Neural cell (in vitro differentiated cells): ENCODE data around the gene ARID1B. TPM values are rescaled to one million over a fixed set of nuclear protein-coding genes. Genes with fewer than 3 reads are reported as not detected.

Experiments
- H2AFZ ChIP-seq: fragments of 200-600, 300-800 bp; sonication (generic), shearing (Covaris generic); 2 replicates; pipeline ENCODE4 v1.6.0; 2014; ENCODE audit warnings: low read depth, mild to moderate bottlenecking, antibody characterized with exemption, low read length, moderate library complexity
- H3F3A ChIP-seq: fragments of 200-600 bp; shearing (Covaris generic); 2 replicates; pipeline ENCODE4 v1.6.1; 2016; ENCODE audit warnings: mild to moderate bottlenecking, moderate library complexity, mixed read lengths, antibody characterized with exemption, low read length; ENCODE audit not compliant: insufficient read depth, poor library complexity, severe bottlenecking
- H3K27ac ChIP-seq: fragments of 200-600, 300-800 bp; sonication (generic), shearing (Covaris generic); 2 replicates; pipeline ENCODE4 v1.5.1; 2014; ENCODE audit warnings: mild to moderate bottlenecking, low read length, moderate library complexity
- H3K27me3 ChIP-seq: fragments of 300-800, 200-600 bp; sonication (generic), shearing (Covaris generic); 2 replicates; pipeline ENCODE4 v1.6.0; 2014; ENCODE audit warnings: mild to moderate bottlenecking, low read depth, low read length, moderate library complexity; ENCODE audit not compliant: insufficient read depth
- H3K36me3 ChIP-seq: fragments of 300-800, 200-600 bp; sonication (generic), shearing (Covaris generic); 2 replicates; pipeline ENCODE4 v1.5.1; 2014; ENCODE audit warnings: mild to moderate bottlenecking, antibody characterized with exemption, low read length, moderate library complexity; ENCODE audit not compliant: insufficient read depth
- H3K4me2 ChIP-seq: fragments of 300-800, 200-600 bp; sonication (generic), shearing (Covaris generic); 2 replicates; pipeline ENCODE4 v1.6.0; 2014; ENCODE audit warnings: mild to moderate bottlenecking, low read length
- H3K4me3 ChIP-seq: fragments of 300-800, 200-600 bp; sonication (generic), shearing (Covaris generic); 2 replicates; pipeline ENCODE4 v1.5.1; 2014; ENCODE audit warnings: mild to moderate bottlenecking, low read length, moderate library complexity
- H3K79me2 ChIP-seq: fragments of 200-600 bp; shearing (Covaris generic); replicated peaks from 2 replicates; pipeline ENCODE4 v1.6.0; 2014; ENCODE audit warnings: mild to moderate bottlenecking, low read length, moderate library complexity; ENCODE audit not compliant: insufficient read depth
- H3K9ac ChIP-seq: fragments of 300-800, 200-600 bp; sonication (generic), shearing (Covaris generic); 2 replicates; pipeline ENCODE4 v1.6.1; 2016; ENCODE audit warnings: mild to moderate bottlenecking, low read length, mixed read lengths
- H3K9me2 ChIP-seq: fragments of 200-600 bp; shearing (Covaris generic); 2 replicates; pipeline ENCODE4 v1.6.1; 2016; ENCODE audit warnings: mild to moderate bottlenecking, low read length, mixed read lengths; ENCODE audit not compliant: insufficient read depth
- H3K9me3 ChIP-seq: fragments of 200-600, 300-800 bp; sonication (generic), shearing (Covaris generic); 2 replicates; pipeline ENCODE4 v1.6.1; 2016; ENCODE audit warnings: mild to moderate bottlenecking, mixed run types, low read length, moderate library complexity, mixed read lengths
- H4K20me1 ChIP-seq: fragments of 200-600 bp; shearing (Covaris generic); 2 replicates; pipeline ENCODE4 v1.6.1; 2016; ENCODE audit warnings: mild to moderate bottlenecking, mixed run types; ENCODE audit not compliant: insufficient read depth
- EP300 ChIP-seq: fragments of 450-650 bp; conservative IDR thresholded peaks from 2 replicates; pipeline ENCODE4 v1.6.1; 2014; ENCODE audit warnings: antibody characterized with exemption, mild to moderate bottlenecking, moderate library complexity; ENCODE audit not compliant: poor library complexity, severe bottlenecking
- EZH2 ChIP-seq: fragments of 200-600, 300-800 bp; shearing (Covaris generic), sonication (generic); IDR thresholded peaks from 2 replicates; pipeline ENCODE4 v1.6.1; 2014; ENCODE audit warnings: antibody characterized with exemption, low read length, borderline replicate concordance, mild to moderate bottlenecking; ENCODE audit not compliant: insufficient read depth, poor library complexity, severe bottlenecking
- MXI1 ChIP-seq: fragments of 450-650 bp; conservative IDR thresholded peaks from 2 replicates; pipeline ENCODE4 v1.6.1; 2014; ENCODE audit warnings: antibody characterized with exemption, mild to moderate bottlenecking; ENCODE audit not compliant: poor library complexity, severe bottlenecking
- POLR2AphosphoS5 ChIP-seq: IDR thresholded peaks from 2 replicates; pipeline ENCODE4 v1.6.1; 2012
- RAD21 ChIP-seq: fragments of 450-650 bp; conservative IDR thresholded peaks from 2 replicates; pipeline ENCODE4 v1.6.1; 2014; ENCODE audit warnings: antibody characterized with exemption, mild to moderate bottlenecking, moderate library complexity
- REST ChIP-seq: IDR thresholded peaks from 2 replicates; pipeline ENCODE4 v1.6.1; 2012; ENCODE audit warnings: borderline replicate concordance
- SMC3 ChIP-seq: fragments of 450-650 bp; conservative IDR thresholded peaks from 2 replicates; pipeline ENCODE4 v1.6.1; 2014; ENCODE audit warnings: antibody characterized with exemption, mild to moderate bottlenecking, moderate library complexity; ENCODE audit not compliant: poor library complexity
- TAF1 ChIP-seq: IDR thresholded peaks from 2 replicates; pipeline ENCODE4 v1.6.1; 2012; ENCODE audit warnings: low read depth
- polyA plus RNA-seq: library from polyadenylated mRNA; depleted of rRNA; stranded (reverse); fragments of >200 nt; gene quantifications from 2 replicates; pipeline ENCODE4 v1.2.3, GENCODE V29; 2014
- TF ChIP-seq, protein P1 (sequence below): fragments of 450-650 bp; IDR thresholded peaks from 2 replicates; pipeline ENCODE4 v1.5.1; 2014; ENCODE audit warnings: antibody characterized with exemption, mild to moderate bottlenecking, moderate library complexity; ENCODE audit not compliant: poor library complexity, severe bottlenecking

Gene ARID1B
- polyA plus RNA-seq, 1 donor from 2014 or later: 35.0 TPM

- Histone ChIP-seq H3K9ac (peak overlapping the region; percentile 78), H3K4me3 (peak overlapping the region; percentile 73), H3K27me3 (peaks cover 6% of the 10 kb centered on the region), H3K27ac (peak overlapping the region; percentile 80), H3K36me3 (no peaks in the 10 kb centered on the region), H3K9me3 (no peaks in the 10 kb centered on the region), H3F3A (peaks cover 3% of the 10 kb centered on the region), H3K79me2 (peaks cover 35% of the 10 kb centered on the region), H3K9me2 (no peaks in the 10 kb centered on the region), H3K4me2 (peak overlapping the region; percentile 90), H4K20me1 (peaks cover 5% of the 10 kb centered on the region), H2AFZ (no peak overlapping the region)
- no peak for TF ChIP-seq RAD21
- no peak for TF ChIP-seq SMC3
- no peak for TF ChIP-seq MXI1
- TF ChIP-seq, protein P1, sequence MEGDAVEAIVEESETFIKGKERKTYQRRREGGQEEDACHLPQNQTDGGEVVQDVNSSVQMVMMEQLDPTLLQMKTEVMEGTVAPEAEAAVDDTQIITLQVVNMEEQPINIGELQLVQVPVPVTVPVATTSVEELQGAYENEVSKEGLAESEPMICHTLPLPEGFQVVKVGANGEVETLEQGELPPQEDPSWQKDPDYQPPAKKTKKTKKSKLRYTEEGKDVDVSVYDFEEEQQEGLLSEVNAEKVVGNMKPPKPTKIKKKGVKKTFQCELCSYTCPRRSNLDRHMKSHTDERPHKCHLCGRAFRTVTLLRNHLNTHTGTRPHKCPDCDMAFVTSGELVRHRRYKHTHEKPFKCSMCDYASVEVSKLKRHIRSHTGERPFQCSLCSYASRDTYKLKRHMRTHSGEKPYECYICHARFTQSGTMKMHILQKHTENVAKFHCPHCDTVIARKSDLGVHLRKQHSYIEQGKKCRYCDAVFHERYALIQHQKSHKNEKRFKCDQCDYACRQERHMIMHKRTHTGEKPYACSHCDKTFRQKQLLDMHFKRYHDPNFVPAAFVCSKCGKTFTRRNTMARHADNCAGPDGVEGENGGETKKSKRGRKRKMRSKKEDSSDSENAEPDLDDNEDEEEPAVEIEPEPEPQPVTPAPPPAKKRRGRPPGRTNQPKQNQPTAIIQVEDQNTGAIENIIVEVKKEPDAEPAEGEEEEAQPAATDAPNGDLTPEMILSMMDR: no peak
- no peak for TF ChIP-seq REST
- TF ChIP-seq POLR2AphosphoS5: no peak
- TF ChIP-seq EZH2: no peak
- TF ChIP-seq EP300: no peak
- TF ChIP-seq TAF1: no peak
Observed at GRCh38 chr6:156776470-156776839, 723 bp upstream of the ARID1B start.

GRCh38 chr6:156777577-156778453, 637 bp downstream of the ARID1B start:
- peak overlapping the region; percentile 98 for H3K27ac ChIP-seq
- no peaks in the 10 kb centered on the region for H3K36me3 ChIP-seq
- no peaks in the 10 kb centered on the region for H3K9me3 ChIP-seq
- H3F3A ChIP-seq: peaks cover 3% of the 10 kb centered on the region
- no peak overlapping the region for H3K4me2 ChIP-seq
- H3K4me3 ChIP-seq: peak overlapping the region; percentile 89
- H3K79me2 ChIP-seq: peaks cover 49% of the 10 kb centered on the region
- peak overlapping the region; percentile 97 for H3K9ac ChIP-seq
- H2AFZ ChIP-seq: peak overlapping the region; percentile 62
- peaks cover 6% of the 10 kb centered on the region for H3K27me3 ChIP-seq
- no peaks in the 10 kb centered on the region for H3K9me2 ChIP-seq
- TF ChIP-seq RAD21 (peak; percentile 35), MXI1 (peak; percentile 21), TAF1 (peak; percentile 6), EP300 (no peak), REST (peak; percentile 39)
- TF ChIP-seq, protein P1: no peak
- H4K20me1 ChIP-seq: peaks cover 13% of the 10 kb centered on the region
